GM10248 (cell line): ENCODE measurements around the gene HELZ2.

Source experiments
- CTCF ChIA-PET: fragments of 300-600 bp; sonication (Branson Sonifier 250); formaldehyde crosslinking; extraction: SDS; loops from one replicate; lab custom pipeline; 2021; ENCODE audit warnings: antibody characterized with exemption; lab: Yijun Ruan, JAX
- POLR2A ChIA-PET: fragments of 350-650 bp; sonication (Branson Sonifier 250); formaldehyde crosslinking; extraction: SDS; loops from one replicate; lab custom pipeline; 2020; ENCODE audit warnings: antibody characterized with exemption; lab: Yijun Ruan, JAX
- DNase-seq: peaks from one replicate; pipeline ENCODE4 v3.0.0; 2012; ENCODE audit errors: extremely low spot score
- CTCF ChIP-seq: IDR thresholded peaks from 2 replicates; pipeline ENCODE4 v1.5.1; 2012; ENCODE audit warnings: mild to moderate bottlenecking, low read depth; ENCODE audit errors: extremely low read depth, missing control alignments, control extremely low read depth

The HELZ2 gene

GRCh38 chr20:63579017-63579694, 5.1 kb upstream of the HELZ2 start:
- POLR2A ChIA-PET = no interaction called here
- no peak for TF ChIP-seq CTCF
- DNase-seq = no peak
- CTCF ChIA-PET = interaction anchor here (2.5 kb wide), 1 partner anchor 41 kb away, joined by 7 read pairs; the partner anchor contains the start of gene PTK6

GRCh38 chr20:63578224-63579016, 4.4 kb upstream of the HELZ2 start:
- peak; percentile 22 for TF ChIP-seq CTCF
- ChIA-PET POLR2A (no interaction called here), CTCF (interaction anchor here (2.5 kb wide), 1 partner anchor 41 kb away, joined by 7 read pairs; the partner anchor contains the start of gene PTK6)
- no peak for DNase-seq

GRCh38 chr20:63577317-63577894, 3.4 kb upstream of the HELZ2 start:
- ChIA-PET POLR2A (no interaction called here), CTCF (interaction anchor here (2.5 kb wide), 1 partner anchor 40 kb away, joined by 7 read pairs; the partner anchor contains the start of gene PTK6)
- no peak for TF ChIP-seq CTCF
- DNase-seq = no peak

- ChIA-PET POLR2A (interaction anchor here (0.6 kb wide), 1 partner anchor 34 kb away, joined by 3 read pairs; no protein-coding TSS in a partner anchor), CTCF (no interaction called here)
- no peak for DNase-seq
- no peak for TF ChIP-seq CTCF
Measured at GRCh38 chr20:63576311-63576710, 2.3 kb upstream of the HELZ2 start.

GRCh38 chr20:63574829-63575743, 1.0 kb upstream of the HELZ2 start:
- DNase-seq = no peak
- CTCF ChIA-PET = interaction anchor here (1.0 to 3.0 kb wide), 3 partner anchors 13 to 79 kb away, joined by 3 to 19 read pairs (median 3); partner anchors contain the start of gene PTK6
- POLR2A ChIA-PET = no interaction called here
- TF ChIP-seq CTCF = no peak
